ENCODE measurements around the gene KANTR.
"Not testable (repeated sequence)": the region's sequence is repeated elsewhere in the genome, so short reads cannot be mapped to it uniquely, and the experiment has no call there.

The KANTR gene

GRCh38 chrX:53133400-53133799, 39.5 kb downstream of the KANTR start:
- H3K4me3 Mint-ChIP-seq: no peak overlapping the region
- H3K27ac Mint-ChIP-seq: no peak overlapping the region
- CTCF ChIA-PET: no interaction called here
- peaks cover 11% of the 10 kb centered on the region for H3K36me3 Mint-ChIP-seq
- DNase-seq: no peak
- H3K9me3 Mint-ChIP-seq: no peaks in the 10 kb centered on the region
- H3K4me1 Mint-ChIP-seq: no peaks in the 10 kb centered on the region
- H3K27me3 Mint-ChIP-seq: no peaks in the 10 kb centered on the region

GRCh38 chrX:53135581-53135980, 41.6 kb downstream of the KANTR start:
- no peaks in the 10 kb centered on the region for H3K9me3 Mint-ChIP-seq
- DNase-seq: no peak
- peaks cover 11% of the 10 kb centered on the region for H3K36me3 Mint-ChIP-seq
- no peaks in the 10 kb centered on the region for H3K4me1 Mint-ChIP-seq
- CTCF ChIA-PET: no interaction called here
- H3K27ac Mint-ChIP-seq: no peak overlapping the region
- no peaks in the 10 kb centered on the region for H3K27me3 Mint-ChIP-seq
- no peak overlapping the region for H3K4me3 Mint-ChIP-seq

GRCh38 chrX:53153581-53153980, 59.6 kb downstream of the KANTR start:
- Mint-ChIP-seq H3K4me3 (no peak overlapping the region), H3K27me3 (no peaks in the 10 kb centered on the region), H3K4me1 (no peaks in the 10 kb centered on the region), H3K36me3 (no peaks in the 10 kb centered on the region), H3K27ac (no peak overlapping the region), H3K9me3 (no peaks in the 10 kb centered on the region)
- no peak for DNase-seq
- CTCF ChIA-PET: no interaction called here

GRCh38 chrX:53155512-53156206, 61.7 kb downstream of the KANTR start:
- CTCF ChIA-PET: no interaction called here
- no peak overlapping the region for H3K4me3 Mint-ChIP-seq
- H3K36me3 Mint-ChIP-seq: no peaks in the 10 kb centered on the region
- no peaks in the 10 kb centered on the region for H3K4me1 Mint-ChIP-seq
- no peaks in the 10 kb centered on the region for H3K27me3 Mint-ChIP-seq
- DNase-seq: no peak
- H3K9me3 Mint-ChIP-seq: no peaks in the 10 kb centered on the region
- H3K27ac Mint-ChIP-seq: no peak overlapping the region

- Mint-ChIP-seq H3K36me3 (no peaks in the 10 kb centered on the region), H3K9me3 (no peaks in the 10 kb centered on the region), H3K27ac (no peak overlapping the region), H3K4me3 (no peak overlapping the region), H3K27me3 (no peaks in the 10 kb centered on the region), H3K4me1 (no peaks in the 10 kb centered on the region)
- CTCF ChIA-PET: no interaction called here
- DNase-seq: no peak
Observed at GRCh38 chrX:53156207-53156596, 62.3 kb downstream of the KANTR start.

DNA sequence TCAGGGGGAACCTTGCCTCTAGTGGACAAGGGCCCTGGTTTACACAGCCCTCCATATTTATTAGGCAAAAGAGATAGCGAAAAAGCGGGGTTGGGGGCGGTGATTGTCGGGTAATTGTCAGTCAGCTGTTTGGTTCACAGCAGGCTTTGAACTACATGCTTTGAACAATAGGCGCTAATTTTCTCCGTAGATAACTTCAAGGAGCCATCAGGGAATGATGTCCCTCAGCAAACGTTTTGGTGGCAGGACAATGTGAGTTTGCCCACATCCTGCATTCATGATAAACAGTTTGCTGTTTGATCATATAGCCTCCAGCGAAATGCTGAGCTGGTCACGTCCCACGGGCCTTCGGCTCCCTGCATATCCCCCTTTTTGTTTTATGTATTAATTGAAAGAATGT, 65.2 kb downstream of the KANTR start:
- no peak overlapping the region for H3K27ac Mint-ChIP-seq
- H3K9me3 Mint-ChIP-seq: no peaks in the 10 kb centered on the region
- CTCF ChIA-PET: no interaction called here
- no peak for DNase-seq
- H3K36me3 Mint-ChIP-seq: no peaks in the 10 kb centered on the region
- no peaks in the 10 kb centered on the region for H3K4me1 Mint-ChIP-seq
- no peak overlapping the region for H3K4me3 Mint-ChIP-seq
- no peaks in the 10 kb centered on the region for H3K27me3 Mint-ChIP-seq

DNA sequence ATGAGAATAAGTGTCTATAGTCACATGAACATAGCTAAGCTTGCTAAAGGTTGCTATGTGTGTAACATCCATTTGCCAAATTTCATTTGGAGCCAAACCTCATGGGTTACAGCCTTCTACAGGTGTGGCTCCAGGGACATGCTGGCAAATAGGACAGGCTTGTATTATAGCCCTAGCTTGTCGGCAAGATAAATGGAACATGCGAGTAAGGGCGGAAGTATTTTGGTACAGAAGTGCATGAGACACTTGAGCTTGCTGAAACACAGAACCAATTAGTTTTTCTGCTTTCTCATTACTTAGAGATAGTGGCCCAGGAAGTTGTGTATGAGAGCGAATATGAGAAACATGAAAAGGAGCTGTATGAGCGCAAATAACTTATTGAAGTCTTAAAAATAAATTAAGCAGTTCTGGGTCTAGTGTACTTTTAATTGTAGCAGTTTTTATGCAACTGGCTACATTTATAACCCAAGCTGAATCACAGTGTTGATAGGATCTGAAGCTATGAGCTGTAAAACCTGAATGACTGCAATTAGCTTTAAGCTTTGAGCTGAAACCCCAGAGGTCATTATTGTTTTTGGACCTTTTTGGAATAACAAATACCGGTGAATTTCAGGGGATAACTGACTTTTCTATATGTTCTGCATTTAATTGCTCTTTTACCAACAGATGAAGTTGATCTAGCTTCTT, 66.5 kb downstream of the KANTR start:
- no peaks in the 10 kb centered on the region for H3K9me3 Mint-ChIP-seq
- no peak overlapping the region for H3K4me3 Mint-ChIP-seq
- H3K27me3 Mint-ChIP-seq: no peaks in the 10 kb centered on the region
- no peaks in the 10 kb centered on the region for H3K4me1 Mint-ChIP-seq
- DNase-seq: no peak
- H3K36me3 Mint-ChIP-seq: no peaks in the 10 kb centered on the region
- CTCF ChIA-PET: no interaction called here
- no peak overlapping the region for H3K27ac Mint-ChIP-seq

DNA sequence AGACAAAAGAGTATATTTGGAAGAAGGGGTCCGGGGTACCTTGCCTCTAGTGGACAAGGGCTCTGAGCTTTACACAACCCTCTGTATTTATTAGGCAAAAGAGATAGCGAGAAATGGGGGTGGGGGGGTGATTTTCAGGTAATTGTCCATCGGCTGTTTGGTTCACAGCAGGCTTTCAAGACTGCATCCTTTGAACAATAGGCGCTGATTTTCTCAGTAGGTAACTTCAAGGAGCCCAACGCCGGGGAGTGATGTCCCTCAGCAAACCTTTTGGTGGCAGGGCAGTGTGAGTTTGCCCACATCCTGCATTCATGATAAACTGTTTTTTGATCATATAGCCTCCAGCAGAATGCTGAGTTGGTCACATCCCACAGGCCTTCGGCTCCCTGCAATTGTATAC, 69.5 kb downstream of the KANTR start:
- no peaks in the 10 kb centered on the region for H3K36me3 Mint-ChIP-seq
- H3K27me3 Mint-ChIP-seq: no peaks in the 10 kb centered on the region
- no peak overlapping the region for H3K27ac Mint-ChIP-seq
- DNase-seq: no peak
- no peak overlapping the region for H3K4me3 Mint-ChIP-seq
- CTCF ChIA-PET: no interaction called here
- H3K4me1 Mint-ChIP-seq: no peaks in the 10 kb centered on the region
- no peaks in the 10 kb centered on the region for H3K9me3 Mint-ChIP-seq

DNA sequence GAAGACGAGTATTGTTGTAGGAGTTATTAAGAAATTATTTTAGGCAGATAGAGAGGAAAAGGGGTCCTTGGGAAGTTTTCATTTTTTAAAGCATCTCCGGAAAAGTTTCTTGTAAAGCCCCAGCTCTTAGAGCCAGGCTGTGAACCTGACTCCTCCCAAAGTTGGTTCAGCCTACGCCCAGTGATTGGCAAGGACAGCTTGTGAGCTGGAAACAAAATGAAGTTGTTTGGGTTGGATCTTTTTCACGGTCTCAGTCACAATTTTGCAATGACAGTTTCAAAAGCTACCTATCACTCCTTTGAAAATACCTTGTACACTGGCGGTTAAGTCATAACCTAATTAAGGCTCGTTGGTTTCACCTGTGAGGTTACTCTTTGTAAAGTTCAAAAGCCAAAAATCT, 70.6 kb downstream of the KANTR start:
- not testable (repeated sequence) for H3K9me3 Mint-ChIP-seq

DNA sequence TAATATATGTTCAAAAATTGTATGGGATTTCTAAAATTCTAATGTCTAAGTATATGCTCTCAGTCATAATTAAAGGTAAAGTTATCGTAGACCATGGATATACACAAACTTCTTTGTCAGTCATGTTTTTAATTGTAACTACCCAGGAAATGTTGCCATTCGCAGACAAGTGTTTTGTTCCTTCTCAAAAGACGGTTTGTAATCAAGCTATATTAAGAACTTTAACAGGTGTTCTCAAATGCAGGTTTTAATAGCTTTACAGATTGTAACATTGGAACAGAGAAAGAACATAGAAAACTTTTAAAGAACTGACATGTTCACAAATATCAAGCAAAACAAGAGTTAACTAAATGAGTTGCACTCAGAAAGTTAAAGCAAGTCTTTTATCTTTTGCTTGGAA, 72.2 kb downstream of the KANTR start:
- H3K36me3 Mint-ChIP-seq: no peaks in the 10 kb centered on the region
- H3K4me3 Mint-ChIP-seq: no peak overlapping the region
- no peaks in the 10 kb centered on the region for H3K4me1 Mint-ChIP-seq
- no peak for DNase-seq
- H3K27ac Mint-ChIP-seq: no peak overlapping the region
- H3K9me3 Mint-ChIP-seq: no peaks in the 10 kb centered on the region
- CTCF ChIA-PET: no interaction called here
- H3K27me3 Mint-ChIP-seq: no peaks in the 10 kb centered on the region

More for the DNA sequence above, 70.6 kb downstream of the KANTR start:
- not testable (repeated sequence) for H3K27ac Mint-ChIP-seq, H3K4me3 Mint-ChIP-seq, H3K27me3 Mint-ChIP-seq, DNase-seq, H3K4me1 Mint-ChIP-seq, H3K36me3 Mint-ChIP-seq
- CTCF ChIA-PET: interaction anchor here (0.6 kb wide), 1 partner anchor 149 kb away, joined by 3 read pairs; no protein-coding TSS in a partner anchor

DNA sequence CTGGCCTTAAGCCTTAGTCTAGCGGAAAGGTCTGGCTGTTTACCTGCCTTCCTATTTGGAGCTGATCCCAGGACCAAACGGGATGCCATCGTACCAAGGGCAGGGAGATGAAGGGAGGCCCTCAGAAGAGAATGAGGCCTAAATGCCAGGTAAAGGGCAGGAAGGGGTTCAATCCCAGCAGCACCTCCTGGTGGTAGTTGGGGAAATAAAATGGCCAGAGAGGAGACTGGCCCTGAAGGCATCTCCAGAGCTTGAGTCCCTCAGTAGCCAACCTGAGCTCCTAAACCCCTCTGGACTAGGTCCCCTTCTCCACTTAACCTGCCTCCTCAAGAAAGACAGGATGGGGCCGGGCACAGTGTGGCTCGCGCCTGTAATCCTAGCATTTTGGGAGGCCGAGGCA, 77.4 kb downstream of the KANTR start:
- no peaks in the 10 kb centered on the region for H3K4me1 Mint-ChIP-seq
- H3K27me3 Mint-ChIP-seq: no peaks in the 10 kb centered on the region
- no peak overlapping the region for H3K27ac Mint-ChIP-seq
- no peak for DNase-seq
- H3K36me3 Mint-ChIP-seq: peaks cover 4% of the 10 kb centered on the region
- no peak overlapping the region for H3K4me3 Mint-ChIP-seq
- CTCF ChIA-PET: no interaction called here
- H3K9me3 Mint-ChIP-seq: peaks cover 7% of the 10 kb centered on the region
